ENCODE measurements around the gene CRIM1.

GRCh38 chr2:36523153-36523552 lies 167.6 kb downstream of the CRIM1 start:
- TF ChIP-seq, protein P1, sequence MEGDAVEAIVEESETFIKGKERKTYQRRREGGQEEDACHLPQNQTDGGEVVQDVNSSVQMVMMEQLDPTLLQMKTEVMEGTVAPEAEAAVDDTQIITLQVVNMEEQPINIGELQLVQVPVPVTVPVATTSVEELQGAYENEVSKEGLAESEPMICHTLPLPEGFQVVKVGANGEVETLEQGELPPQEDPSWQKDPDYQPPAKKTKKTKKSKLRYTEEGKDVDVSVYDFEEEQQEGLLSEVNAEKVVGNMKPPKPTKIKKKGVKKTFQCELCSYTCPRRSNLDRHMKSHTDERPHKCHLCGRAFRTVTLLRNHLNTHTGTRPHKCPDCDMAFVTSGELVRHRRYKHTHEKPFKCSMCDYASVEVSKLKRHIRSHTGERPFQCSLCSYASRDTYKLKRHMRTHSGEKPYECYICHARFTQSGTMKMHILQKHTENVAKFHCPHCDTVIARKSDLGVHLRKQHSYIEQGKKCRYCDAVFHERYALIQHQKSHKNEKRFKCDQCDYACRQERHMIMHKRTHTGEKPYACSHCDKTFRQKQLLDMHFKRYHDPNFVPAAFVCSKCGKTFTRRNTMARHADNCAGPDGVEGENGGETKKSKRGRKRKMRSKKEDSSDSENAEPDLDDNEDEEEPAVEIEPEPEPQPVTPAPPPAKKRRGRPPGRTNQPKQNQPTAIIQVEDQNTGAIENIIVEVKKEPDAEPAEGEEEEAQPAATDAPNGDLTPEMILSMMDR (conservative IDR thresholded peaks at IDR 0.05; ENCODE audit: low read depth, low read length), result no peak
- no peak for TF ChIP-seq EZH2 (IDR thresholded peaks at IDR 0.05; ENCODE audit: borderline replicate concordance, low read depth, low read length, poor library complexity, severe bottlenecking)

Data from A673 (cell line).